ENCODE measurements around the gene TRIM8. TPM values are rescaled to one million over a fixed set of nuclear protein-coding genes. Genes with fewer than 3 reads are reported as not detected.
"Not testable (repeated sequence)": the region's sequence is repeated elsewhere in the genome, so short reads cannot be mapped to it uniquely, and the experiment has no call there.

The TRIM8 gene
- total RNA-seq, 1 donor from 2014 or later = 137 TPM

GRCh38 chr10:102650655-102651454, 6.6 kb downstream of the TRIM8 start:
- no peak for DNase-seq (ENCODE audit: low spot score)

- no peak for DNase-seq (ENCODE audit: low spot score)
These were observed 7.3 kb downstream of the TRIM8 start for GRCh38 chr10:102651455-102652169.

GRCh38 chr10:102652170-102652916, 8.1 kb downstream of the TRIM8 start:
- DNase-seq (ENCODE audit: low spot score) = no peak

GRCh38 chr10:102653060-102653459, 8.8 kb downstream of the TRIM8 start:
- no peak for DNase-seq (ENCODE audit: low spot score)

GRCh38 chr10:102654566-102654965, 10.3 kb downstream of the TRIM8 start:
- DNase-seq (ENCODE audit: low spot score) = no peak

GRCh38 chr10:102654969-102655368, 10.7 kb downstream of the TRIM8 start:
- DNase-seq (ENCODE audit: low spot score) = no peak

GRCh38 chr10:102656026-102656425, 11.7 kb downstream of the TRIM8 start:
- no peak for DNase-seq (ENCODE audit: low spot score)

GRCh38 chr10:102656791-102657371, 12.6 kb downstream of the TRIM8 start:
- no peak for DNase-seq (ENCODE audit: low spot score)

- DNase-seq (ENCODE audit: low spot score) = no peak
These were observed 13.2 kb downstream of the TRIM8 start for GRCh38 chr10:102657451-102657850.

GRCh38 chr10:102657984-102658724, 13.9 kb downstream of the TRIM8 start:
- no peak for DNase-seq (ENCODE audit: low spot score)

GRCh38 chr10:102658802-102659201, 14.5 kb downstream of the TRIM8 start:
- no peak for DNase-seq (ENCODE audit: low spot score)

- DNase-seq (ENCODE audit: low spot score) = peak; percentile 62
These were observed 16.8 kb downstream of the TRIM8 start for GRCh38 chr10:102660888-102661657.

GRCh38 chr10:102661658-102662028, 17.4 kb downstream of the TRIM8 start:
- DNase-seq (ENCODE audit: low spot score) = no peak

- DNase-seq (ENCODE audit: low spot score) = no peak
These were observed 21.7 kb downstream of the TRIM8 start for GRCh38 chr10:102665904-102666509.

- not testable (repeated sequence) for DNase-seq (ENCODE audit: low spot score)
These were observed 23.1 kb downstream of the TRIM8 start for GRCh38 chr10:102667411-102667810.

- DNase-seq (ENCODE audit: low spot score) = no peak
These were observed 24.2 kb downstream of the TRIM8 start for GRCh38 chr10:102668326-102669107.

GRCh38 chr10:102669206-102670064, 25.2 kb downstream of the TRIM8 start:
- DNase-seq (ENCODE audit: low spot score) = no peak

GRCh38 chr10:102670065-102670670, 25.9 kb downstream of the TRIM8 start:
- DNase-seq (ENCODE audit: low spot score) = no peak
